Neuronal stem cell (in vitro differentiated cells): ENCODE results near the gene KRT82.

Experiments
- DNase-seq: peaks from one replicate; pipeline ENCODE4 v3.0.0-alpha.2; 2013; ENCODE audit warnings: low spot score
- H2AFZ ChIP-seq: one replicate; pipeline ENCODE4 v1.6.1; 2013; ENCODE audit warnings: mild to moderate bottlenecking, low read length, inconsistent platforms
- H2AK5ac ChIP-seq: 2 replicates; pipeline ENCODE4 v1.6.1; 2013; ENCODE audit warnings: low read depth, mild to moderate bottlenecking, inconsistent platforms, low read length, moderate library complexity, mixed read lengths
- H2BK120ac ChIP-seq: 2 replicates; pipeline ENCODE4 v1.6.1; 2013; ENCODE audit warnings: low read depth, mild to moderate bottlenecking, inconsistent platforms, low read length, moderate library complexity, mixed read lengths
- H2BK12ac ChIP-seq: one replicate; pipeline ENCODE4 v1.6.1; 2013; ENCODE audit warnings: low read length, inconsistent platforms
- H2BK15ac ChIP-seq: 2 replicates; pipeline ENCODE4 v1.6.1; 2013; ENCODE audit warnings: mild to moderate bottlenecking, low read length, inconsistent platforms, mixed read lengths
- H2BK5ac ChIP-seq: one replicate; pipeline ENCODE4 v1.6.1; 2013; ENCODE audit warnings: inconsistent platforms, mild to moderate bottlenecking, low read length, moderate library complexity
- H3K14ac ChIP-seq: one replicate; pipeline ENCODE4 v1.6.1; 2013; ENCODE audit warnings: low read length, inconsistent platforms
- H3K18ac ChIP-seq: 2 replicates; pipeline ENCODE4 v1.6.1; 2013; ENCODE audit warnings: low read length, inconsistent platforms
- H3K23ac ChIP-seq: 2 replicates; pipeline ENCODE4 v1.6.1; 2013; ENCODE audit warnings: low read depth, mild to moderate bottlenecking, mixed read lengths, low read length, inconsistent platforms; ENCODE audit not compliant: poor library complexity
- H3K27ac ChIP-seq: replicated peaks from 3 replicates; pipeline ENCODE4 v1.5.1; 2013; ENCODE audit warnings: low read length, inconsistent platforms
- H3K27me3 ChIP-seq, 3 experiments: 2 replicates each; pipeline ENCODE4 v1.6.1; 2013; ENCODE audit warnings: low read length in 3 of 3, mild to moderate bottlenecking in 2 of 3, inconsistent platforms in 1 of 3, low read depth in 1 of 3, mixed read lengths in 1 of 3, moderate library complexity in 1 of 3; ENCODE audit not compliant: control insufficient read depth in 3 of 3, insufficient read depth in 3 of 3
- H3K36me3 ChIP-seq, 2 donors: replicated peaks in 1 of 2; 2 replicates each; pipeline ENCODE4 v1.6.1; 2013; ENCODE audit warnings: low read length in 2 of 2; ENCODE audit not compliant: control insufficient read depth in 2 of 2, insufficient read depth in 2 of 2
- H3K4ac ChIP-seq: 2 replicates; pipeline ENCODE4 v1.6.1; 2013; ENCODE audit warnings: inconsistent platforms, mild to moderate bottlenecking, low read length, moderate library complexity
- H3K4me1 ChIP-seq, 2 donors: 1 replicate in 1 of 2; 2 replicates in 1 of 2; pipeline ENCODE4 v1.6.1; 2013; ENCODE audit warnings: low read length in 2 of 2, low read depth in 1 of 2; ENCODE audit not compliant: control insufficient read depth in 2 of 2, insufficient read depth in 1 of 2
- H3K4me2 ChIP-seq: one replicate; pipeline ENCODE4 v1.6.1; 2013; ENCODE audit warnings: mild to moderate bottlenecking, low read length, inconsistent platforms; ENCODE audit not compliant: insufficient read depth, poor library complexity, severe bottlenecking
- H3K4me3 ChIP-seq, 2 donors: 2 replicates each; pipeline ENCODE4 v1.5.1; 2013; ENCODE audit warnings: low read length in 2 of 2, mild to moderate bottlenecking in 2 of 2, inconsistent platforms in 1 of 2, moderate library complexity in 1 of 2
- H3K79me1 ChIP-seq: one replicate; pipeline ENCODE4 v1.6.1; 2013; ENCODE audit warnings: low read depth, mild to moderate bottlenecking, inconsistent platforms, low read length, moderate library complexity
- H3K9ac ChIP-seq: one replicate; pipeline ENCODE4 v1.6.1; 2013; ENCODE audit warnings: mild to moderate bottlenecking, low read depth, low read length, inconsistent platforms; ENCODE audit not compliant: poor library complexity
- H3K9me3 ChIP-seq, 2 donors: replicated peaks in 1 of 2; 2 replicates each; pipeline versions ENCODE3 to v1.6.1; 2013; ENCODE audit warnings: low read length in 2 of 2, mild to moderate bottlenecking in 2 of 2, inconsistent platforms in 1 of 2, low read depth in 1 of 2, mixed read lengths in 1 of 2, moderate library complexity in 1 of 2; ENCODE audit not compliant: control insufficient read depth in 2 of 2, insufficient read depth in 1 of 2
- H4K8ac ChIP-seq: one replicate; pipeline ENCODE4 v1.6.1; 2013; ENCODE audit warnings: low read depth, mild to moderate bottlenecking, inconsistent platforms, low read length, moderate library complexity
- H4K91ac ChIP-seq: one replicate; pipeline ENCODE4 v1.6.1; 2013; ENCODE audit warnings: low read length, low read depth, mild to moderate bottlenecking, inconsistent platforms; ENCODE audit not compliant: poor library complexity
- WGBS, 2 donors: extraction: QIAGEN DNeasy Blood & Tissue Kit; methylation state at CpG; one replicate each; pipeline ENCODE4 v1.1.7; 2013; ENCODE audit warnings: missing lambda C conversion rate in 2 of 2, mixed read lengths in 1 of 2; ENCODE audit not compliant: insufficient read length in 2 of 2, insufficient replicate concordance in 1 of 2; ENCODE audit errors: extremely low coverage in 2 of 2; 5-methylcytosine and 5-hydroxymethylcytosine counted together

The KRT82 gene

GRCh38 chr12:52379536-52379935 lies 26.6 kb downstream of the KRT82 start:
- H3K4ac ChIP-seq, result no peak overlapping the region
- WGBS, 2 donors, result no CpG with 5 or more reads among the region's 6 CpGs
- H2BK120ac ChIP-seq, result no peak overlapping the region
- H4K91ac ChIP-seq, result no peak overlapping the region
- H3K27me3 ChIP-seq, result peaks cover 0 to 5% (median 0%) of the 10 kb centered on the region in 3 experiments
- DNase-seq, result no peak
- H3K4me3 ChIP-seq, result no peak overlapping the region
- no peak overlapping the region for H3K14ac ChIP-seq
- H2BK5ac ChIP-seq, result no peak overlapping the region
- H3K9ac ChIP-seq, result no peak overlapping the region
- no peak overlapping the region for H2AK5ac ChIP-seq
- H3K27ac ChIP-seq, result no peak overlapping the region
- H3K4me1 ChIP-seq, result no peaks in the 10 kb centered on the region
- no peaks in the 10 kb centered on the region for H3K79me1 ChIP-seq
- no peak overlapping the region for H3K4me2 ChIP-seq
- no peak overlapping the region for H2BK12ac ChIP-seq
- H3K36me3 ChIP-seq, result no peaks in the 10 kb centered on the region
- H3K23ac ChIP-seq, result no peak overlapping the region
- no peaks in the 10 kb centered on the region for H3K9me3 ChIP-seq
- no peak overlapping the region for H2BK15ac ChIP-seq
- no peak overlapping the region for H3K18ac ChIP-seq
- no peak overlapping the region for H2AFZ ChIP-seq
- H4K8ac ChIP-seq, result no peak overlapping the region

GRCh38 chr12:52378091-52378490 lies 28.0 kb downstream of the KRT82 start:
- Histone ChIP-seq H4K91ac (no peak overlapping the region), H3K79me1 (no peaks in the 10 kb centered on the region), H2AK5ac (peak overlapping the region; percentile 38), H3K36me3 (no peaks in the 10 kb centered on the region), H3K27ac (no peak overlapping the region), H3K9me3 (no peaks in the 10 kb centered on the region), H3K4me1 (no peaks in the 10 kb centered on the region), H3K23ac (no peak overlapping the region), H2BK12ac (no peak overlapping the region), H2BK120ac (no peak overlapping the region), H3K9ac (no peak overlapping the region), H3K4me2 (no peak overlapping the region), H3K18ac (peak overlapping the region; percentile 44), H3K27me3 (peaks cover 0 to 5% (median 0%) of the 10 kb centered on the region in 3 experiments), H2AFZ (no peak overlapping the region), H3K14ac (no peak overlapping the region), H3K4me3 (no peak overlapping the region), H3K4ac (no peak overlapping the region), H4K8ac (no peak overlapping the region), H2BK15ac (peak overlapping the region; percentile 24), H2BK5ac (no peak overlapping the region)
- no CpG with 5 or more reads among the region's 19 CpGs for WGBS, 2 donors
- DNase-seq, result no peak

- Histone ChIP-seq H2BK5ac (no peak overlapping the region), H4K8ac (no peak overlapping the region), H3K14ac (no peak overlapping the region), H2BK120ac (no peak overlapping the region), H3K4me1 (no peaks in the 10 kb centered on the region), H3K4me3 (no peak overlapping the region), H2BK15ac (peak overlapping the region; percentile 42), H3K36me3 (no peaks in the 10 kb centered on the region), H2BK12ac (no peak overlapping the region), H3K18ac (no peak overlapping the region), H3K79me1 (no peaks in the 10 kb centered on the region), H4K91ac (no peak overlapping the region), H3K4me2 (no peak overlapping the region), H2AFZ (no peak overlapping the region), H3K9ac (no peak overlapping the region), H3K9me3 (no peaks in the 10 kb centered on the region), H3K23ac (no peak overlapping the region), H3K27me3 (no peaks in the 10 kb centered on the region), H2AK5ac (no peak overlapping the region), H3K27ac (no peak overlapping the region), H3K4ac (no peak overlapping the region)
- DNase-seq, result no peak
- no CpG with 5 or more reads among the region's 8 CpGs for WGBS, 2 donors
These were observed 28.9 kb downstream of the KRT82 start for GRCh38 chr12:52377266-52377665.

GRCh38 chr12:52372216-52373154 lies 33.6 kb downstream of the KRT82 start:
- Histone ChIP-seq H3K23ac (no peak overlapping the region), H2BK5ac (no peak overlapping the region), H3K18ac (no peak overlapping the region), H4K8ac (no peak overlapping the region), H2BK120ac (no peak overlapping the region), H3K9me3 (no peaks in the 10 kb centered on the region), H2BK15ac (no peak overlapping the region), H3K9ac (no peak overlapping the region), H3K4me3 (no peak overlapping the region), H3K36me3 (no peaks in the 10 kb centered on the region), H3K4ac (no peak overlapping the region), H2AFZ (no peak overlapping the region), H4K91ac (no peak overlapping the region), H3K27me3 (no peaks in the 10 kb centered on the region), H3K79me1 (no peaks in the 10 kb centered on the region), H2BK12ac (no peak overlapping the region), H3K27ac (no peak overlapping the region), H2AK5ac (no peak overlapping the region), H3K4me2 (no peak overlapping the region), H3K4me1 (peaks cover 0 to 2% of the 10 kb centered on the region in 2 donors), H3K14ac (no peak overlapping the region)
- WGBS, 2 donors, result no CpG with 5 or more reads among the region's 10 CpGs
- DNase-seq, result peak; percentile 68
